C4-2B (cell line): ENCODE results near the gene CHAC1.

Source experiments
- CTCF ChIP-seq: fragments of 450-650 bp; conservative IDR thresholded peaks from 2 replicates; pipeline ENCODE4 v1.5.1; 2017; ENCODE audit warnings: mild to moderate bottlenecking
- ZFX ChIP-seq: fragments of 450-650 bp; IDR thresholded peaks from 2 replicates; pipeline ENCODE4 v1.6.1; 2017

GRCh38 chr15:40949756-40950207 is 3.5 kb upstream of the CHAC1 start:
- TF ChIP-seq CTCF (no peak), ZFX (no peak)
